ENCODE data around the gene QRFP. TPM values are rescaled to one million over a fixed set of nuclear protein-coding genes. Genes with fewer than 3 reads are reported as not detected.

Gene QRFP
- polyA plus RNA-seq, 1 of the 3 experiments (the other 2 are of a cell fraction), result not detected

DNA sequence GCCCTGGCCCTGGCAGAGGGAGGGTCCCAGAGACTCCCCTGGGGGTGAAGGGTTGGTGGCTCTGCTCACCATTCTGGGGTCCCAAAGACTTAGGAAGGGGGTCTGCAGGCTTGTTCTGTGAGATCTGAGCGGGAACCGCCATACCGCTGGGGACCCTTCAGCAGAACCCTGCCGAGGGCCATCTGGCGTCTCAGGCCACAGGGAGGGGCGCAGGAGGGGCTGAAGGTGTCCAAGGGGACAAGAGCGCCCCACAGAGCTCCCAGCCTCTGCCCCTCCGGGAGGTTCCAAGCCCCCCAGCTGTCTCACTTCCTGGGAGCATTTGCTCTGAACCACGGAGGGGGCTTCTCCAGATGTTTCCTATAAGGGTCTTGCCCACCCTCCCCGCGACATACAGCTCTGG is 37.6 kb upstream of the QRFP start:
- Histone ChIP-seq H3F3A (replicated peaks; ENCODE audit: insufficient read depth) (peaks cover 25% of the 10 kb centered on the region), H3K9ac (no peak overlapping the region), H3K36me3 (replicated peaks in 1 of 2; ENCODE audit: control insufficient read depth in 1 of 2, insufficient read depth in 2 of 2, low read length in 1 of 2) (no peaks in the 10 kb centered on the region), H3K4me2 (no peak overlapping the region), H3K27ac (ENCODE audit: low read depth in 2 of 2, low read length in 1 of 2) (no peak overlapping the region), H3K27me3 (ENCODE audit: insufficient read depth) (peaks cover 6% of the 10 kb centered on the region; the same call in 1 of the 2 replicates), H4K20me1 (ENCODE audit: insufficient read depth) (no peaks in the 10 kb centered on the region), H3K4me3 (ENCODE audit: low read depth in 2 of 2, low read length in 1 of 2) (no peak overlapping the region), H3K9me3 (no peaks in the 10 kb centered on the region), H2AFZ (ENCODE audit: low read depth) (no peak overlapping the region), H3K79me2 (ENCODE audit: insufficient read depth) (no peaks in the 10 kb centered on the region), H3K9me2 (no peaks in the 10 kb centered on the region), H3K4me1 (ENCODE audit: control insufficient read depth in 1 of 2, insufficient read depth in 2 of 2, low read depth in 1 of 2, low read length in 1 of 2) (peaks cover 2 to 7% of the 10 kb centered on the region in 2 experiments; a peak in 2 of 4 replicates)
- TF ChIP-seq EP300 (IDR thresholded peaks at IDR 0.05; ENCODE audit: borderline replicate concordance in 1 of 2, low read depth in 1 of 2, low read length in 1 of 2), result no peak
- no peak for TF ChIP-seq GATA2 (CRISPR knock-in tag; IDR thresholded peaks at IDR 0.05)
- no peak for TF ChIP-seq GABPA (IDR thresholded peaks at IDR 0.05; ENCODE audit: low read depth)
- no peak for TF ChIP-seq RAD21 (IDR thresholded peaks at IDR 0.05; ENCODE audit: low read length)
- TF ChIP-seq TCF12 (IDR thresholded peaks at IDR 0.05), result no peak
- TF ChIP-seq REST (IDR thresholded peaks at IDR 0.05; ENCODE audit: low read depth, low read length), result no peak
- TF ChIP-seq MXI1 (IDR thresholded peaks at IDR 0.05; ENCODE audit: low read depth, low read length), result no peak
- TF ChIP-seq FOXM1 (IDR thresholded peaks at IDR 0.05; ENCODE audit: low read depth), result no peak
- ChIA-PET CTCF (interaction anchor here (0.6 to 4.4 kb wide), 8 partner anchors 9 to 1252 kb away, joined by 3 to 21 read pairs (median 4); no protein-coding TSS in a partner anchor), POLR2A (no interaction called here)
- WGBS (ENCODE audit: low lambda C conversion rate), result 42% methylated on average over 3 of the region's 11 CpGs
- DNase-seq, result no peak

DNA sequence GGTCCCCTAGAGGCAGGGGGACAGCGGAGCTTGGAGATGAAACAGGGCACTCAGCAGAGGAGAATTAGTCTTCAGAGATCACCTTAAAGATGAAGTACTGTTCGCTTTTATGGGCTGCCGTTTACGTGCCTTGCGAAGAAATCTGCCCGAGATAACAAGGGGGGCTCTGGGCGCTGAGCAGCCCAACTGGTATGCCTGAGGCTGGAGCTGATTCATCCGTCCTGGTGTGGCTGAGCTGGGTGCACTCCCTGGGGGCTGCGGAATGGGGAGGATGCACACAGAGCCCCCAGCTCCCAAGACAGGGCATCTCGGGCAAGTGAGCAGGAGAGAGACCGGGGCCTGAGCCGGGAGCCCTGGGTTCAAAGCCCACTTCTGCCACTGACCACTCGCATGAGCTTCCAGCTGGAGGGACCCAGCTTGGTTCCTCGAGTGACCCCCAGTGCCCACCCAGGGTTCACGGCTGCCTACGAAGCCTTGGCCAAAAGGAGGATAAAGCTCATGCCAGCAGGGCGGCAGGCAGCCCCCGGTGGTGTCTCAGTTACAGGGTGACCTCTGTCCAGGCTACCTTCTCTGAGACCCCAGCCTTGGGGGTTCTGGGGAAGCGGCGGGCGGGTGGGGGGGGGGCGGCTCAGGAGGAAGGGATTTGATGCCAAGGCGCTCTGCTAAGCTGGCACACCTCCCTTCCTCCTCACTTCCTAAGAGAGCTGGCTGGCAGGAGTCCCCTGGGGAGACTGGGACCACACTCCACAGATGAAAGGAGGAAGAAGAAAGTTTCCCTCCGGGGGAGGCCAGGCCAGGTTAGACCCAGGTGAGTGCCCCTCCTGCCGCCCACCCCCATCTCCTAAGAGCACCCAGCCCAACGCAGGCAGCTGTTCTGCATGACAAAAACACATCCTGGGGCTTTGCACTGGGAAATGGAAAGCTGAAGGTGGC is 36.8 kb upstream of the QRFP start:
- Histone ChIP-seq H3K9ac (no peak overlapping the region), H3K9me3 (no peaks in the 10 kb centered on the region), H3K9me2 (no peaks in the 10 kb centered on the region), H4K20me1 (ENCODE audit: insufficient read depth) (no peaks in the 10 kb centered on the region), H3K4me1 (ENCODE audit: control insufficient read depth in 1 of 2, insufficient read depth in 2 of 2, low read depth in 1 of 2, low read length in 1 of 2) (peaks cover 6 to 14% of the 10 kb centered on the region in 2 experiments; a peak in 3 of 4 replicates), H3F3A (replicated peaks; ENCODE audit: insufficient read depth) (peaks cover 25% of the 10 kb centered on the region), H3K79me2 (ENCODE audit: insufficient read depth) (no peaks in the 10 kb centered on the region), H3K4me2 (peak overlapping the region; percentile 66), H3K27me3 (ENCODE audit: insufficient read depth) (no peaks in the 10 kb centered on the region), H3K27ac (ENCODE audit: low read depth in 2 of 2, low read length in 1 of 2) (no peak overlapping the region), H2AFZ (ENCODE audit: low read depth) (no peak overlapping the region), H3K4me3 (ENCODE audit: low read depth in 2 of 2, low read length in 1 of 2) (no peak overlapping the region), H3K36me3 (replicated peaks in 1 of 2; ENCODE audit: control insufficient read depth in 1 of 2, insufficient read depth in 2 of 2, low read length in 1 of 2) (no peaks in the 10 kb centered on the region)
- ChIA-PET POLR2A (no interaction called here), CTCF (interaction anchor here (0.5 to 4.4 kb wide), 12 partner anchors 9 to 232 kb away, joined by 3 to 21 read pairs (median 3); no protein-coding TSS in a partner anchor)
- WGBS (ENCODE audit: low lambda C conversion rate), result 21% methylated on average over 23 of the region's 26 CpGs
- DNase-seq, result no peak
- no peak for TF ChIP-seq FOXJ3 (CRISPR knock-in tag; IDR thresholded peaks at IDR 0.05)
- TF ChIP-seq RCOR1 (IDR thresholded peaks at IDR 0.05; ENCODE audit: low read length), result no peak
- 0 out of 2 replicates have a peak, but pooled peaks have one; percentile 9 for TF ChIP-seq PBX3 (IDR thresholded peaks at IDR 0.05)
- no peak for TF ChIP-seq SIN3A (IDR thresholded peaks at IDR 0.05; ENCODE audit: borderline replicate concordance, low read depth, low read length)
- TF ChIP-seq RAD21 (IDR thresholded peaks at IDR 0.05; ENCODE audit: low read length), result no peak
- TF ChIP-seq POLR2AphosphoS5 (IDR thresholded peaks at IDR 0.05; ENCODE audit: low read depth, low read length), result no peak
- no peak for TF ChIP-seq GATA2 (CRISPR knock-in tag; IDR thresholded peaks at IDR 0.05)
- no peak for TF ChIP-seq RFX5 (IDR thresholded peaks at IDR 0.05; ENCODE audit: low read length)
- TF ChIP-seq MEF2A (IDR thresholded peaks at IDR 0.05; ENCODE audit: borderline replicate concordance, low read depth), result no peak
- TF ChIP-seq FOSL2 (IDR thresholded peaks at IDR 0.05; ENCODE audit: borderline replicate concordance, low read depth), result peak; percentile 79
- TF ChIP-seq NFIC (IDR thresholded peaks at IDR 0.05; ENCODE audit: borderline replicate concordance), result peak; percentile 35; the same call in 1 of the 2 replicates
- TF ChIP-seq NRF1 (IDR thresholded peaks at IDR 0.05; ENCODE audit: low read depth, low read length), result no peak
- TF ChIP-seq, protein P1, sequence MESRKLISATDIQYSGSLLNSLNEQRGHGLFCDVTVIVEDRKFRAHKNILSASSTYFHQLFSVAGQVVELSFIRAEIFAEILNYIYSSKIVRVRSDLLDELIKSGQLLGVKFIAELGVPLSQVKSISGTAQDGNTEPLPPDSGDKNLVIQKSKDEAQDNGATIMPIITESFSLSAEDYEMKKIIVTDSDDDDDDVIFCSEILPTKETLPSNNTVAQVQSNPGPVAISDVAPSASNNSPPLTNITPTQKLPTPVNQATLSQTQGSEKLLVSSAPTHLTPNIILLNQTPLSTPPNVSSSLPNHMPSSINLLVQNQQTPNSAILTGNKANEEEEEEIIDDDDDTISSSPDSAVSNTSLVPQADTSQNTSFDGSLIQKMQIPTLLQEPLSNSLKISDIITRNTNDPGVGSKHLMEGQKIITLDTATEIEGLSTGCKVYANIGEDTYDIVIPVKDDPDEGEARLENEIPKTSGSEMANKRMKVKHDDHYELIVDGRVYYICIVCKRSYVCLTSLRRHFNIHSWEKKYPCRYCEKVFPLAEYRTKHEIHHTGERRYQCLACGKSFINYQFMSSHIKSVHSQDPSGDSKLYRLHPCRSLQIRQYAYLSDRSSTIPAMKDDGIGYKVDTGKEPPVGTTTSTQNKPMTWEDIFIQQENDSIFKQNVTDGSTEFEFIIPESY (IDR thresholded peaks at IDR 0.05; ENCODE audit: borderline replicate concordance, low read depth), result no peak
- TF ChIP-seq CHD2 (IDR thresholded peaks at IDR 0.05; ENCODE audit: low read length, partially characterized antibody), result no peak
- TF ChIP-seq ELF1 (IDR thresholded peaks at IDR 0.05), result no peak
- 0 out of 2 replicates have a peak, but pooled peaks have one; percentile 3 for TF ChIP-seq TCF12 (IDR thresholded peaks at IDR 0.05)

Measured in SK-N-SH (cell line).